ENCODE data around the gene TASOR.

TASOR gene

GRCh38 chr3:56684029-56684428 lies 964 bp upstream of the TASOR start:
- DNase-seq = no peak

DNA sequence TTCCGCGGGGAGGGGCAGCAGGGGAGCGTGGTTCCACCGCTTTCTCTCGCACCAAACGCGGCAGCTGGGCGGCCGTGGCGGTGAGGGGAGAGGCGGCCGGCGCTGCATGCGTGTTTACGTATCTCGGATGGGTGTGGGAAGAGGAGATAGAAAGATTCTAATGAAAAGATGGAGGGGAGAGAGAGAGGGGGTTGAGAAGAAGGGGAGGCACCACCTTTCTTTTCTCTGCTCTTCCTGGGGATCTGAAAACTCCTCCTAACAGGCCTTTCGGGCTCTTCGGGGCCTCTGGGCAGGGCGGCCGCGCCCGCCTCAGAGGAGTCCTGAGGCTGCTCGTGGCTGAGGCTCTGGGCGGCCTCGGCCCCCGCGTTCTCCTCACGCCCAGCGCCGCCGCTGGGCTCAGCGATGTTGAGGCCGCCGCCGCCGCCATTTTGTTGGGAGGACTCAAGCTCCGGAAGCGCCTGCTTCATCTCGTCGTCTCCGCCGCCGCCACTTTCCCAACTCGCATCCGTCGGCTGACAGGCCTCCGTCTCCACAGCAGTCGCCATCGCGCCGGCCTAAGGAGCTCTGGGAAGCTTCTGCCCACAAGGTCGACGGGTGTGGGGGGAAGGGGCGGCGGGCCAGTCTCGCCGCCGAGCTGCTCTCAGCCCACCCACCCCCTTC lies 473 bp downstream of the TASOR start:
- peak; percentile 62 to 75 for DNase-seq

DNA sequence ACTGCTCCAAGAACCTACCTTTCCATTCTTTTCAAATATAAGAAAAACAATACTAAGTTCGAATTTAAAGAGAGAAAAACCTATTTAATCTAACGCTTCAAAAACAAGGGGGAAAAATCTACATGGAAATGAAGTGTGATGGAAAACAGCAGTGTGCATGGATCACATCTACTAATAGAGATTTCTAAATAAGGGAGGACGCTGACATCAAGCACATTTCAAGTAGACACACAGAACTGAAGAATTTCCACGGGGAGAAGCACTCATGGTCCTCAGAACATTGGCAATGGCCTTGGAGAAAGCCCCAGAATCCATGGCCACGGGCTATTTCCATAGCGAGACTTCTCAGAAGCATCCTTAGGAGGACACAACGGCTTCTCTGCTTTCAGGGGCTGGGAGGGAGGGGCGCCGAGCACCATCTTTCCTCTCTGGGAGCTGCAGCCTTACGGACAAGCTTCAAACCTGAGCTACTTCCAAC lies 1.0 kb downstream of the TASOR start:
- DNase-seq = no peak

DNA sequence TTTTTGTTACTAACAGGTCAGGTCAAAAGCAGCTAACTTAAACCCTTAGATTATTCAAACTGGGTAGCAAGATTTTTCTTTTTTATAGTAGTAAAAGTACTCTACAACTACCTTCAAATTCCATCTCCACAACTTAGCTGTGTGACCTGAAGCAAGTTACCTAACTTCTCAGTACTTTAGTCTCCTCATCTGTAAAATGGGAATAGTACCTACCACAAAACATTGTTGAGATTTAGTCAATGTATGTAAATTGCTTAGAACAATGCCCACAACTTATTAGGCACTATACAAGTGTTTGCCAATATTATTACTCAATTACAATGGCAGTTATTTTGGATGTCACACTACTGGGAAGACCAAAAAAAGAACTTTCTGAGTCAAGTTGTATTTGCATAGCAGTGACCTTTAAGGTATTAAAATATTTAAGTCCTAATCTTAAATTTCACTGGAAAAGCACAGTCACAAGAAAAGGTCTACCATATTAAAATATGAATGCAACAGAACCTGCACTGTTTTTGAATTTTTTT lies 2.9 kb downstream of the TASOR start:
- DNase-seq = no peak

DNA sequence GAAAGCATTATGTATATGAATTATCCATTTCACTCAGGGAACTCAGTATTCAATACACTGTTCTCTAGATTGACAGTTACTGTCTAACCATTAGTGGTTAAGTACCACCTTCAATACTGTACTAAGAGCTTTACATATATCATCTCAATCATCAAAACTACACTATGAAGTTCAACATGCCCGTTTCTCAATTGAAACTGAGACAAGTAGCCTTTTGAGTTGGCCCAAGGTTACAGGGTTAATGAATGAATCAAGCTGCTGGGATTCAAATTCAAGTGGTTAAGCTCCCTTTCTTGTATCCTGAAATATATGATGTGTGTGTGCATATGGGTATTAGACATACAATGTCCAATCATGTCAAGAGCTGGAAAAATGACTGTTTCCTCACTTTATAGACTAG lies 5.8 kb downstream of the TASOR start:
- DNase-seq = no peak

DNA sequence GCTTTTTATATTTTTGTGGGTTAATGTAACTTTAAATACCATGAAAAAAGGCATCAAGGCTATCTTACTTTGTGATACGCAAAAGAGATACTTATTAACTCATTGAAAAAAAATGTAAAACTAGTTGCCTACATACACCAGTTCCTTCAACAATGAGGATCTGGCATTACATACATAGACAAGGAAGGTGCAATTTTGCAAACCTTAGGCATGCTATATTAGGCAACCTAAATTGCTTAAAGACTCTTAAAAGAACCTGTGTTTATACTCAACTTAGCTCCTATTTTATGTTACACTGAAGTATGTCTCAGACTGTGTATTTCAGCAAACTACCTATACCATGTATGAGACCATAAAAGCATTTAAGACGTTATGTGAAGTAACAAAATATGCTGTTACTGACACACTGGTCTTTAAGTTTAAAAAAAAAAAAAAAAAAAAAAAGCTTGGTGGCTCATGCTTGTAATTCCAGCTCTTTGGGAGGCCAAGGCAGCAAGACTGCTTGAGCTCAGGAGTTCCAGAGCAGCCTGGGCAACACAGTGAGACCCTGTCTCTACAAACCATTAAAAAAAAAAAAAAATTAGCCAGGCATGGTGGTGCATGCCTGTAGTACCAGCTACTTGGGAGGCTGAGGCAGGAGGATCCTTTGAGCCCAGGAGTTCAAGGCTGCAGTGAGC lies 9.1 kb downstream of the TASOR start:
- DNase-seq = no peak

DNA sequence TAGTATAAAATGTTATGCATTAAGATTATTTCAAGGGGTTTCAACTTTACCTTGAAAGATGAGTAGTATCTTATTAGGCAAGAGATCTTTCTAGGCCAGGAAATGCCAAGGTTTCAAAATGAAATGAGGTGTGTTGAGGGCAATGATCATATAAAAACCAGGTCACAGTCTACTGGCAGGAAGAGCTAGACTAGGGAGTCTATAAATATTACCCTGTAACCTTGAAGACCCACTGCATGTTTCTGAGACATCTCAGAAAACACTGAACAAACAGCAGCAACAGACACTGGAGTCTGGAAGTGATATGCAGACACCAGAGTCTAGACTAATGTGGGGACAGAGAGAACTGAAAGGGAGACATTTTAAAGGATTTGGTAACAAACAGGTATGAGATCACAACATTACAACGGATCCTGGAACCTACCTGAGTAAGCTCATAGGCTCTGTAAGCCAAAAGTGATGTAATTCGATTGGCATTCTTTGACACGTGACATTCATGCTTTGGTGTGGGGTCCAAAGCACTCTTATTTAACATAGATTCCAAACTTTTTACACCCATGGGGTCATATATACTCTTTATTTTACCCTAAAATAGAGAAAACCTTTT lies 15.0 kb downstream of the TASOR start:
- no peak for DNase-seq

DNA sequence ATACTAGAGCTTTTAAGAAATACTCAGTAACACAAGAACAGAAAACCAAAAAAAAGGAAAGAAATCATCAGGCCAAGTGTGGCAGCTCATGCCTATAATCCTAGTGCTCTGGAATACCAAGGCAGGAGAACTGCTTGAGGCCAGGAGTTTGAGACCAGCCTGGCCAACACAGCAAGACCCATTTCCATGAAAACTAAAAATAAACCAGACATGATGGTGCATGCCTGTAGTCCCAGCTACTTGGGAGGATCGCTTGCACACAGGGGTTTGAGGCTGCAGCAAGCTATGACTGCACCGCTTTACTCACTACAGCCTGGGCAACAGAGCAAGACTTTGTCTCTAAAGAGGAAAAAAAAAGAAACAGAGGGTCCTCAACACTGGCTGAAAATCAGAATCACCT lies 18.2 kb downstream of the TASOR start:
- DNase-seq = no peak

DNA sequence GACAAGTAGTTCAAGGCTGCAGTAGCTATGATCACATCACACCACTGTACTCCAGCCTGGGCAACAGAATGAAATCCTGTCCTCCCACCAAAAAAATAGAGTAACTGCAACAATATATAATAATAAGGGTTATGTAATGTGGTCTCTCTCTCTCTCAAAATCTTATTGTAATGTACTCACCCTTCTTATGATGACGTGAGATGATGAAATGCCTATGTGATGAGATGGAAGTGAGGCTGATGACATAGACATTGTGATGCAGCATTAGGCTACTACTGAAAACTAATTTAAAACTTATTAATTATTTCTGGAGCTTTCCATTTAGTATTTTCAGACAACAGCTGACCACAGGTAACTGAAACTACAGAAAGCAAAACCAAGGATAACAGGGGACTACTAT lies 27.4 kb downstream of the TASOR start:
- DNase-seq = no peak

DNA sequence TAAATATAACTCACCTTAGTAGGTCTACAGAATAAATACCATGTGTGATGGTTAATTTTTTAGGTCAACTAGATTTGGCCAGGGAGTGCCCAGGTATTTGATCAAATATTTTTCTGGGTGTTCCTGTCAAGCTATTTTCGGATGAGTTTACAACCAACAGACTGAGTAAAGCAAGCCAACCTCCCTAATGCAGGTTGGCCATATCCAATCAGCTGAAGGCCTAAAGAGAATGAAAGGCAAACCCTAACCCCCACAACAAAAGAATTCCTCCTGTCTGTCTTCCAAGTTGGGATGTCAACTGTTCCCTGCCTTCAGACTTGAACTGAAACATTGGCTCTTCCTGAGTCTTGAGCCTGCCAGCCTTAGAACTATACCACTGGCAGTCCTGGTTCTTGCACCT lies 28.6 kb downstream of the TASOR start:
- no peak for DNase-seq

DNA sequence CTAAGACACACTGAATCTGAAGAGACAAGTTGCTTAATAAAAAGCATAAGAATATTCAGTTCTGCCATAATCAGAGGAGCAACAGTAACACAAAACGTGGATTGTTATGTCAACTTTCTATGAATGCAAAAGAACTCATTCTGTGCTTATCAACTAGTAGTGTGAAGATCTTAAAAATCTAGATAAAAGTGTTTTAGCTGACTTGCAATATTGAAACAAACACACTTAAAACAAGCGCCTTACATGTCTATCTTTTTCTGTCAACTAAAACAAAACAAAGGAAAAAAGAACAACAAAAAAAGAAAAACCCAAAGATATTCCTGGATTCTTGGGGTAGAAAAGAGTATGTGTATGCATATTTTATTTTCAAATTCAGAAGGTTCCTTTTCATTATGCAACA lies 37.7 kb downstream of the TASOR start:
- DNase-seq = no peak

- DNase-seq = no peak
Measured at GRCh38 chr3:56633602-56634535, 49.2 kb downstream of the TASOR start.
